ENCODE results near the gene KPNA2. TPM values are rescaled to one million over a fixed set of nuclear protein-coding genes. Genes with fewer than 3 reads are reported as not detected.
A peak's percentile ranks its signal among the peaks of the same experiment; 100 is the strongest.
"Not testable (repeated sequence)": the region's sequence is repeated elsewhere in the genome, so short reads cannot be mapped to it uniquely, and the experiment has no call there.

The KPNA2 gene
- 328 TPM for polyA plus RNA-seq (2013, experiment 1 of 4)
- polyA plus RNA-seq (2013, experiment 2 of 4) = 288 TPM
- polyA plus RNA-seq (2013, experiment 3 of 4) = 318 TPM
- 331 TPM for polyA plus RNA-seq (2013, experiment 4 of 4)

DNA sequence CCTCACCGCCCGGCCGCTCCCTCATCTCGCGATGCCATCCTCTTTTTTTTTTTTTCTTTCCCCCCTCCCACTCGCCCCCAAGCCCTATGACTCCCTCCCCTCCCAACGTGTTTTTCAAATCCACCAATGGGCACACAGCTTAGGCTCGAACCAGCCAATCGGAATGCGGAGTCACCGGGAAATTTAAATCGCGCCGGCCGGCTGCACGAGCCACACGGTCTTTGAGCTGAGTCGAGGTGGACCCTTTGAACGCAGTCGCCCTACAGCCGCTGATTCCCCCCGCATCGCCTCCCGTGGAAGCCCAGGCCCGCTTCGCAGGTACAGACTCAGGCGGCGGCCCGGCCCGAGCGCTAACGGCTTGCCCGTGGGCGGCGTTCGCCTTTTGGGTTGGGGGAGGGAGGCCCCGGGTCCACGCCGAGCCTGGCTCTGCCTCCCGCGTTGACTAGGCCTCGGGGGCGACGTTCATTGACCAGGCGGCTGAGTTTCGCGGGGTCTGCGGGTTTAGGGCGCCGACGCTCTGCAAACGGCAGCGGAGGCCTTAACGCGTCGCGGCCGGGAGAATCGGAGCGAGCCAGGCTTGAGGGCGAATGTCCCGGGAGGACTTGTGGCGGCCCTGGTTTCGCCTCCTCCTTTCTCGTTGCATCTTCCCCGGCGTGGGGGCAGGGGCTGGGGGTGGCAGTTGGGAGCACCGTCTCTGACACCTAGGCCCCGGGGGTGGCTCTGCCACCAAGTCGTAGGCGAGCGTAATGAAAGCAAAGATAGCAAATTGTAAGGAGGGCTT lies at the start of gene KPNA2:
Gene KPNA2, plus strand, starts transcription at position 213 of the 781 bp plus-strand sequence. CDS start 1,398 bp downstream, outside the sequence.
- 0% methylated on average over 72 of the region's 72 CpGs for WGBS, 2 experiments
- H3K9me3 ChIP-seq (ENCODE audit: control insufficient read depth, low read length) = no peaks in the 10 kb centered on the region
- peak within 1 kb of the TSS; percentile 80 for H3K27ac ChIP-seq (ENCODE audit: insufficient read depth, low read depth, low read length, poor library complexity, severe bottlenecking)
- H3K4me1 ChIP-seq (ENCODE audit: control insufficient read depth, insufficient read depth, low read length) = peaks cover 28% of the 10 kb centered on the region
- H3K27me3 ChIP-seq (ENCODE audit: control insufficient read depth, insufficient read depth, low read length, poor library complexity, severe bottlenecking) = no peaks in the 10 kb centered on the region
- peaks cover 26% of the 10 kb centered on the region for H3K36me3 ChIP-seq (ENCODE audit: control insufficient read depth, insufficient read depth, low read length)
- H3K4me3 ChIP-seq (ENCODE audit: insufficient read depth, low read depth, low read length) = peak within 1 kb of the TSS; percentile 100

DNA sequence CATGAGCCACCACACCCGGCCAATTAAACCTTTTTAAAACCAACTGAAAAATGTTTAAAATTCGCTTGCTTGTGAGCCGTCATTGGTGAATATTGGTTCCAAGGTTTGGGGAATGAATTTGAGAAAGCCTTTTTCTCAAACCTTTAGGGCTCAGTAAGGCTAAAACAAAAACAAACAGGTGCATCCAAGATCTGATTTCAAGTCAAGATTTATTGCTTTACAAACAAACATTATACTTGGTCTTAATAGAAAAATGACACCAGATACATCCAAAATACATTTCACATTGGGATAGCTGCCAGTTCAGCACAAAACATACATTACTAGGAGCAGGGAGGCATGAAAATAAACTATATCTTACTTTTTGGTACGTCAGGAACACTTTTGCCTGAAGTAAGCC lies 44.6 kb upstream of the KPNA2 start:
- Histone ChIP-seq H3K27ac (ENCODE audit: insufficient read depth, low read depth, low read length, poor library complexity, severe bottlenecking) (no peak overlapping the region), H3K9me3 (ENCODE audit: control insufficient read depth, low read length) (no peaks in the 10 kb centered on the region), H3K4me3 (ENCODE audit: insufficient read depth, low read depth, low read length) (no peak overlapping the region), H3K4me1 (ENCODE audit: control insufficient read depth, insufficient read depth, low read length) (peaks cover 3% of the 10 kb centered on the region), H3K36me3 (ENCODE audit: control insufficient read depth, insufficient read depth, low read length) (no peaks in the 10 kb centered on the region), H3K27me3 (ENCODE audit: control insufficient read depth, insufficient read depth, low read length, poor library complexity, severe bottlenecking) (peaks cover 19% of the 10 kb centered on the region)
- WGBS, 2 experiments = 90 to 95% methylated on average over 3 to 4 of the region's 4 CpGs

DNA sequence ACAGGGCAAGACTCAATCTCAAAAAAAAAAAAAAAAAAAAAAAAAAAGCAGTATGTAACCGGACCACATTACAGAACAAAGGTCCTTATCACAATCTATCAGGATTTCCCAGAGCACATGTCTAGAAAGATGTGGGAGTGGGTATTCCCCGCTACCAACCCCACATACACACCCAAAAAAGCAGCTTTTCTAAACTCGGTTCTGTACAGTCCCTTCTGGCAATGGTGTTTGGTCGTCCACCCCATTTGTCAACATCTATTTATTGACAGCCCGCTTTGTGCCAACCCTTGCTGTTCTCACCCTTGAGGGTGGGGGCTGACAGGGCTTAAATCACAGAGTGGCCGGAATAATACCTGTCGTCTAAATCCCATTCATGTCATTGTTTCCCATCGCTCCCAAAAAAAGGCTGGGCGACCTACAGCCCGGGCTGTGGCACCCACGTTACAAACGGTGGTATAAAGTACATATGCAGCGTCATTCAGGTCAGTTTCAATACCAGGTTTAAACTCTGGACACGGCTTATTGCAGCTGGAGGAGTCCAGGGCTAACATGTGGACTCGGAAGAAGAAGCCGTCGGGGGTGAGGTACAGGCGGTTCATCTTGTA lies 42.9 kb upstream of the KPNA2 start:
- H3K27ac ChIP-seq (ENCODE audit: insufficient read depth, low read depth, low read length, poor library complexity, severe bottlenecking) = no peak overlapping the region
- no peaks in the 10 kb centered on the region for H3K9me3 ChIP-seq (ENCODE audit: control insufficient read depth, low read length)

DNA sequence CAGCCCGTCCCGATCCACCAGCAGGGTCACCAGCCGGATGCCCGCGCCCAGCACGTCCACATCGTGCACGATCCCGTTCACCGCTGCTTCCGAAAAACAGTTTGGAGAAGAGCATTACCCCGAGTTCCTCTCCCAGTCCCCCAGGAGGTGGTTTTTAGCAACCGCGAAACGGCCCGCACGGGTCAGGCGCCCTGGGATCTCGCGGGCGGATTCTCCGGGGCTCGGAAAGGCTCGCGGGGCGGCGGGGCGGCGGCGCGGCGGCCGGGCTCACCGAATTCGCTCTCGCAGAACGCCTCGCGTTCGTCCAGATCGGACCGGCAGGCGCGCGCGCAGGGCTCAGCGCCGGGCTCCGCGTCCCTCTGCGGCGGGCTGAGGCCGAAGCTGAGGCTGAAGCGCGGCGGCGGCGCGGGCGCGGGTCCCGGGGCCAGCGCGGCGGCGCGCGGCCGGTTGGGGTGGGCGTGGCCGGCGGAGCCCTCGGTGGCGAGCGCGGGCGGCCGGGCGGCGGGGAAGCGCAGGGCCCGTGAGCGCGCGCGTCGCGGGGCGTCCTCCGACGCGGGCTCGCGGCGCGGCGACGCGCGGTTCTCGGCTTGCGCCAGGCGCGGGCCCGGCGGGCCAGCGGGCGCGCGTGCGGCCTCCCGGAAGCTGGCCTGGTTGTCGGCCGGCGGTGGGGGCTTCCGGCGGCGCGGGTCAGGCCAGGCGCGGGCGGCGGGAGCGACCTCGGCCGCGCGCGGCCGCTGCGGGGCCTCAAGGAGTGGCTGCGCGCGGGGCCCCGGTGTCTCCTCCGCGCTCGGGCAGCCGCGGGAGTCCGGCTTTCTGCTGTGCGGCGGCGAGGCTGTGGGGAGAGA lies 42.2 kb upstream of the KPNA2 start:
- H3K27me3 ChIP-seq (ENCODE audit: control insufficient read depth, insufficient read depth, low read length, poor library complexity, severe bottlenecking) = peaks cover 31% of the 10 kb centered on the region
- 0% methylated on average over 144 of the region's 144 CpGs for WGBS, 2 experiments
- H3K4me3 ChIP-seq (ENCODE audit: insufficient read depth, low read depth, low read length) = peak overlapping the region; percentile 86
- no peaks in the 10 kb centered on the region for H3K9me3 ChIP-seq (ENCODE audit: control insufficient read depth, low read length)
- no peaks in the 10 kb centered on the region for H3K36me3 ChIP-seq (ENCODE audit: control insufficient read depth, insufficient read depth, low read length)
- H3K27ac ChIP-seq (ENCODE audit: insufficient read depth, low read depth, low read length, poor library complexity, severe bottlenecking) = peak overlapping the region; percentile 87
- peaks cover 3% of the 10 kb centered on the region for H3K4me1 ChIP-seq (ENCODE audit: control insufficient read depth, insufficient read depth, low read length)

More for the DNA sequence above, 42.9 kb upstream of the KPNA2 start:
- peaks cover 31% of the 10 kb centered on the region for H3K27me3 ChIP-seq (ENCODE audit: control insufficient read depth, insufficient read depth, low read length, poor library complexity, severe bottlenecking)
- H3K4me1 ChIP-seq (ENCODE audit: control insufficient read depth, insufficient read depth, low read length) = peaks cover 3% of the 10 kb centered on the region
- no peaks in the 10 kb centered on the region for H3K36me3 ChIP-seq (ENCODE audit: control insufficient read depth, insufficient read depth, low read length)
- 20 to 24% methylated on average over 17 to 18 of the region's 18 CpGs for WGBS, 2 experiments
- H3K4me3 ChIP-seq (ENCODE audit: insufficient read depth, low read depth, low read length) = peak overlapping the region; percentile 86

DNA sequence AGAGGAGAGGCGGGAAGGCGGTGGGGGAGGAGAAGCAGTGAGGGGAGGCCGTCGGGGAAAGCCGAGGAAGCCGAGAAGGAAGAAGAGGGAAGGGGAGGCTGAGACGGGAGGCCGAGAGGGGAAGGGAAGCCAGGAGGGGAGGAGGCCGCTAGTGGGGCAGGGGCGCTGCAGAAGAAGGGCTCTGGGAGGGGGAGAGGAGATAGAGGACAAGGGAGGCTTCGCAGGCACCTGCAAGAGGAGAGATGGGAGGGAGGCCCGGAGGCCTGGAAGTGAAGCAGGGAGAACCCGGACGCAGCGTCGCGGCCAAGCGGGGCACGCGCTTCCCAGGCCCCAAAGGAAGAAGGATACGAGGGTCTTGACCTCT lies 41.6 kb upstream of the KPNA2 start:
- peaks cover 31% of the 10 kb centered on the region for H3K27me3 ChIP-seq (ENCODE audit: control insufficient read depth, insufficient read depth, low read length, poor library complexity, severe bottlenecking)
- WGBS, 2 experiments = 3 to 5% methylated on average over 21 of the region's 21 CpGs
- H3K9me3 ChIP-seq (ENCODE audit: control insufficient read depth, low read length) = no peaks in the 10 kb centered on the region
- H3K4me3 ChIP-seq (ENCODE audit: insufficient read depth, low read depth, low read length) = peak overlapping the region; percentile 57
- H3K36me3 ChIP-seq (ENCODE audit: control insufficient read depth, insufficient read depth, low read length) = no peaks in the 10 kb centered on the region
- peak overlapping the region; percentile 41 for H3K27ac ChIP-seq (ENCODE audit: insufficient read depth, low read depth, low read length, poor library complexity, severe bottlenecking)
- peaks cover 3% of the 10 kb centered on the region for H3K4me1 ChIP-seq (ENCODE audit: control insufficient read depth, insufficient read depth, low read length)

DNA sequence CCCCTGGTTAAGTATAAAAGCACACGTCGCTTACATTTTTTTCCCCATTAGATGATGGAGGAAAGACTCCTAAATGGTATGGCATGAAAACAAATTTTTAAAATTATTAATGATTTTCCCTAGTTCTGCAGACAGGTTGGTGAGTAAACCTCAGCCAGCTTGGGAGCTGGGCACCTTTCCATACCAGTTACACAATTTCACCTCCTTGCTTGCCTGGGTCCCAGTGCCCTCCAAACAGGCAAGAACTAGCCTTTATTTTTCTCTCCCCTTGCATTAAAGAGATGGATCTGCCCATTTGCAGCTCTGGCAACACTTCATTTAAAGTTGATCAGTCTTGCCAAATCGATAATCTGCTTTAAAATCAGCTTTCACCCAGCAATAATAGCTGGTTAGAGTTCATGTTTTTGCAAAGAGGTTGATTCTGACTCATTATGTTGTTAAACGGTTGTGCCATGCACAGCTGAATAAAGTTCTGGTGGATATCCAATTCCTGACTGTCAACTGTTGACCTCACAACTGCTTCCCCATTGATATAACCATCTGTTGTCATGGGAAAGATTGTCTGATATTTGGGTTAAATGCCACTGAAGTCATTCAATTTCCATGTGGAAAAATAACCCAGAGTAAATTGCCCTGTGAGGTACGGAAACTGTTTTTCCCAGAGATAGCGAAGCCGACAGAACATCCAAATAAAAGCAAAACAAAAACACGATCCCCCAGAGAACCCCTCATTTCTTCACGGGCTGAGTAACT lies 40.5 kb upstream of the KPNA2 start:
- Histone ChIP-seq H3K9me3 (ENCODE audit: control insufficient read depth, low read length) (no peaks in the 10 kb centered on the region), H3K36me3 (ENCODE audit: control insufficient read depth, insufficient read depth, low read length) (no peaks in the 10 kb centered on the region), H3K27me3 (ENCODE audit: control insufficient read depth, insufficient read depth, low read length, poor library complexity, severe bottlenecking) (peaks cover 31% of the 10 kb centered on the region), H3K4me1 (ENCODE audit: control insufficient read depth, insufficient read depth, low read length) (peaks cover 3% of the 10 kb centered on the region), H3K4me3 (ENCODE audit: insufficient read depth, low read depth, low read length) (peak overlapping the region; percentile 37), H3K27ac (ENCODE audit: insufficient read depth, low read depth, low read length, poor library complexity, severe bottlenecking) (no peak overlapping the region)
- WGBS, 2 experiments = 40 to 41% methylated on average over 9 of the region's 9 CpGs

DNA sequence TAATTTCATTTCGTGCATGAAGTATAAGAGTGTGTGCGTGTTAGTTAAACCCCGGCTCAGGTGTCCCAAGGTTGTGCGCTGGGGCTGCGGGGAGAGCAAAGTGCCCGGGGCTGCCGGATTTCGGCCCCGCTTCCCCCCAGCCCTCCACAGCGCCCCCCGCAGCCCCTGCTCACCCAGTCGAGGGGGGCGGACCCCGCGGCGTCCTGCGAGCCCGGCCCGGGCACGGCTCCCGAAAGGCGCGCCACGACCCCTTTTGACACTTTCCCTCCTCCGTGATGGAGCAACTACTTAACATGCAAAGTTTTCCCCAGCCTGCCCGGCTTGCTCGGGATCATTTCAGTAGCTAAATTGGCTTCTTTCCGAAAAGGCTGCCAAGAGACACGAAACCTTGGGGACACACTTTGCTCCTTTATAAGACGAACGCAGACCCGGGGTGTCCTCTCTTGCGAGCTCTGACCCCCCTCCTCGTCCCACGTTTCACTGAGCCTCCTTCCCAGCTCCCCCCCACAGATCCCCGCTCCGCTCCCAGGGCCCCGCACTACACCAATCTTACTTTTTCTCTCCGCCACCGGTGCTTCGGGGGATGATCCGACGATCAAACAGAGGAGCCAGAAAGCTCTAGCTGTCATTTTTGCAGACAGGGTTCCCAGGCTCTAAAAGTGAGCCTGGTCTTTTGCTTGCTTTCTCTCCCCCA lies 39.8 kb upstream of the KPNA2 start:
- no peak overlapping the region for H3K27ac ChIP-seq (ENCODE audit: insufficient read depth, low read depth, low read length, poor library complexity, severe bottlenecking)
- H3K4me3 ChIP-seq (ENCODE audit: insufficient read depth, low read depth, low read length) = peak overlapping the region; percentile 37
- 1% methylated on average over 43 of the region's 43 CpGs for WGBS, 2 experiments

DNA sequence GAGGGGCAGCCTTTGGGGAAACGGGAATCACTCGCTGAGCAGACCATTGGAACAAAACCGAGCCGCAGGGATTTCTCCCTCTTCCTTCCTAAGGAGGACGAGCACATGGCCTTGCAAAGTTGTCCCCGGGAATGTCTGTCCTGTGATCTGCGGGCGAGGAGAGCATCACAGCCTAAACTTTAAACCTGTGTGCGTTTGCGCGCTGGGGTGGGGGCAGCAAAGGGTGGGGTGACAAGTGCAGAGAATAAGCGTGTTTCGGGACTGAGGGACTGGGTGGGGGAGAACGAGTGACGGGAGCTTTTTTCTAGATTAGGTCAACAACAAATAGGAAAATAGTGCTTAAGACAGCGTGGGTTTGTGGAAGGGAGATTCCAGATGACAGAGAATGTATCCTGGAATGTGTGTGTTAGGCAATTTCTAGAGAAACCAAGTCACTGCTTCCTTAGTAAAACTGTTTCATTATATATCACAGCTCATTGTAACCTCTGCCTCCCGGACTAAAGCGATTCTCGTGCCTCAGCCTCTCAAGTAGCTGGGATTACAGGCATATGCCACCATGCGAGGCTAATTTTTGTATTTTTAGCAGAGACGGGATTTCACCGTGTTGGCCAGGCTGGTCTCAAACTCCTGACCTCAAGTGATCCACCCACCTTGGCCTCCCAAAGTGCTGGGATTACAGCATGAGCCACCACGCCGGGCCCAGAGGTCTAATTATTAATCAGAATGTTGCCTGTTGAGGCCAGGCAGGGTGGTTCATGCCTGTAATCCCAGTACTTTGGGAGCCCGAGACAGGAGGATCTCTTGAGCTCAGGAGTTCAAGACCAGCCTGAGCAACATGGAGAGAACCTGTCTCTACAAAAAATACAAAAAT lies 39.0 kb upstream of the KPNA2 start, which contains the start of gene C17orf58:
Gene C17orf58, minus strand, starts transcription at position 169 of the 871 bp plus-strand sequence. CDS start 271 bp downstream, outside the sequence.
- Histone ChIP-seq H3K27me3 (ENCODE audit: control insufficient read depth, insufficient read depth, low read length, poor library complexity, severe bottlenecking) (peaks cover 31% of the 10 kb centered on the region), H3K4me3 (ENCODE audit: insufficient read depth, low read depth, low read length) (peak within 1 kb of the TSS; percentile 37)
- WGBS, 2 experiments = 34 to 35% methylated on average over 25 of the region's 25 CpGs
- H3K4me1 ChIP-seq (ENCODE audit: control insufficient read depth, insufficient read depth, low read length); H3K36me3 ChIP-seq (ENCODE audit: control insufficient read depth, insufficient read depth, low read length); H3K27ac ChIP-seq (ENCODE audit: insufficient read depth, low read depth, low read length, poor library complexity, severe bottlenecking); H3K9me3 ChIP-seq (ENCODE audit: control insufficient read depth, low read length): not testable (repeated sequence)

More for the DNA sequence above, 39.8 kb upstream of the KPNA2 start:
- Histone ChIP-seq H3K4me1 (ENCODE audit: control insufficient read depth, insufficient read depth, low read length) (peaks cover 3% of the 10 kb centered on the region), H3K9me3 (ENCODE audit: control insufficient read depth, low read length) (no peaks in the 10 kb centered on the region), H3K27me3 (ENCODE audit: control insufficient read depth, insufficient read depth, low read length, poor library complexity, severe bottlenecking) (peaks cover 31% of the 10 kb centered on the region), H3K36me3 (ENCODE audit: control insufficient read depth, insufficient read depth, low read length) (no peaks in the 10 kb centered on the region)
